IPS-NIHi7 (cell line): Measurements from ENCODE around the gene DDC.
"Not testable (repeated sequence)": the region's sequence is repeated elsewhere in the genome, so short reads cannot be mapped to it uniquely, and the experiment has no call there.

ENCODE experiments used
- DNase-seq: peaks from one replicate; pipeline ENCODE4 v3.0.0; 2012; ENCODE audit warnings: mixed read lengths; ENCODE audit errors: extremely low spot score

The DDC gene

GRCh38 chr7:50528266-50529092 is 36.7 kb downstream of the DDC start:
- no peak for DNase-seq

DNA sequence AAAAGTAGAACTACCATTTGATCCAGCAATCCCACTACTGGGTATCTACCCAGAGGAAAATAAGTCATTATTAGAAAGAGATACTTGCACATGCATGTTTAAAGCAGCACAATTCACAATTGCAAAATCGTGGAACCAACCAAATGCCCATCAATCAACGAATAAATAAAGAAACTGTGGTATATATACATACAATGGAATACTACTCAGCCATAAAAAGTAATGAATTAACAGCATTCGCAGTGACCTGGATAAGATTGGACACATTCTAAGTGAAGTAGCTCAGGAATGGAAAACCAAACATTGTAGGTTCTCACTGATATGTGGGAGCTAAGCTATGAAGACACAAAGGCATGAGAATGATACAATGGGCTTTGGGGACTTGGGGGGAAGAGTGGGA is 45.9 kb downstream of the DDC start:
- DNase-seq = not testable (repeated sequence)

DNA sequence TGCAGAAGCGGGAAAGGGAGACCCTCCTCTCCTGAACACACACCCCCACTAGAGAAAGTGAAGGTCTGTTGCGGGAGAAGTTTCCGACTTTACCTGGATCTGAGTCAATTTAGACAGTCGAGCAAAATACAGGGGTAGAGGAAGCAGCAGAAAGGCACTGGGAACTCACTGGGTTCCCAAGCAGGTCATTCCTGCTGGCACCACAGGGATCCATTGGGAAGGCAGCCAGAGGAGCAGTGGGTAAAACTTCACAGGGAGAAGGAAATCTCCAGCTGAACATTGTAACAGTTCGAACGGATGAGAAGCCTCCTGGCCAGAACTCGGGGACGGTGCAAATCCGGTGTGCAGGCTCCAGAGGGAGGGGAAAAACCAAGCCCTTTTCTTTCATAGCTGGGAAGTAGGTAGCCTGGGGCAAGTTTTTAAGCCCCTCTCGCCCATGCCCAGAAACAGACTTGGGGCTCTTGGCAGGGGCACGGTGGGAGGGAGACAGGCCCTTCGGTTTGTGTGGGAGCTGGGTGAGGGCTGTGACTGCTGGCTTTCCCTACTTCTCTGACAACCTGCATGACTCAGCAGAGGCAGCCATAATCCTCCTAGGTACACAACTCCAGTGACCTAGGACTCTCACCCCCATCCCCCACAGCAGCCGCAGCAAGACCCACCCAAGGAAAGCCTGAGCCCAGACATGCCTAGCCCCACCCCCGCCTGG is 51.9 kb downstream of the DDC start:
- no peak for DNase-seq

DNA sequence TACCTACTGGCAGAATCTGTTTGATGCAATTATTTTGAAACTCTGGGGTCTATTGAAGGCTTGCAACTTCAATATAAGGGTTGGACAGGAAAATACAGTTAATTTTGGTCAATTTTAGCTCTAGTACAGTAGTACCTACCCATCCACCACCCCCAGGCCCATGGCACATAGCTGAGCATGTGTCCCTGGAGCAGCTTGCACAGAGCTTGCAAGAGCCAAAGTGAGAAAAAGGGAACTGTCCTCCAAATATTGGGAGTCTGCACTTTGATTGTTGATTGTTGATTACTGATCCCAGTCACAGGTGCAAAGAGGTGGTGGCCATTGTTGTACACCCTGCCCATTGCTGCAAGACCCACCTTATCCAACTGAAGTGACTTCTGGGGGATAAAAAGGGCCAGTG is 52.8 kb downstream of the DDC start:
- DNase-seq = no peak

DNA sequence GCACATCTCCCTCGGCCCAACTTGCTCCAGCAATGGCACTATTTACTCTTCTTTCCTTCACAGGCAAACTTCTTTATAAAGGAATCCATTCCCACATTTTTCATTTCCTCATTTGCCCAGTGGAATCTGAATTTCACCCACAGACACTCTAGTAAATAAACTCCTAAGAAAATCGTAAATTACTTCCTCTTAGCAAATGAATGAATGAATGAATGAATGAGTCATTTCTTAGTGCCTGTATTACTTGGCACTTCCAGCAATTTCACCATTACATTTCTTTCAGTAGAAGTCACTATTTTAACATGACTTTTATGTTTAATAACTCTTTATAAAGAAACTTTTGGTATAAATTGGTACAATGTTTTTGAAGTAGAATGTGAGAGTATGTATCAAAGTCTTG is 55.7 kb downstream of the DDC start:
- DNase-seq = no peak

GRCh38 chr7:50508471-50508943 is 56.7 kb downstream of the DDC start:
- DNase-seq = no peak

- DNase-seq = no peak
Observed at GRCh38 chr7:50507898-50508470, 57.2 kb downstream of the DDC start.

GRCh38 chr7:50505553-50506210 is 59.5 kb downstream of the DDC start:
- DNase-seq = no peak

- no peak for DNase-seq
Observed at GRCh38 chr7:50504646-50505546, 60.3 kb downstream of the DDC start.

- no peak for DNase-seq
Observed at GRCh38 chr7:50502947-50503346, 62.3 kb downstream of the DDC start.

DNA sequence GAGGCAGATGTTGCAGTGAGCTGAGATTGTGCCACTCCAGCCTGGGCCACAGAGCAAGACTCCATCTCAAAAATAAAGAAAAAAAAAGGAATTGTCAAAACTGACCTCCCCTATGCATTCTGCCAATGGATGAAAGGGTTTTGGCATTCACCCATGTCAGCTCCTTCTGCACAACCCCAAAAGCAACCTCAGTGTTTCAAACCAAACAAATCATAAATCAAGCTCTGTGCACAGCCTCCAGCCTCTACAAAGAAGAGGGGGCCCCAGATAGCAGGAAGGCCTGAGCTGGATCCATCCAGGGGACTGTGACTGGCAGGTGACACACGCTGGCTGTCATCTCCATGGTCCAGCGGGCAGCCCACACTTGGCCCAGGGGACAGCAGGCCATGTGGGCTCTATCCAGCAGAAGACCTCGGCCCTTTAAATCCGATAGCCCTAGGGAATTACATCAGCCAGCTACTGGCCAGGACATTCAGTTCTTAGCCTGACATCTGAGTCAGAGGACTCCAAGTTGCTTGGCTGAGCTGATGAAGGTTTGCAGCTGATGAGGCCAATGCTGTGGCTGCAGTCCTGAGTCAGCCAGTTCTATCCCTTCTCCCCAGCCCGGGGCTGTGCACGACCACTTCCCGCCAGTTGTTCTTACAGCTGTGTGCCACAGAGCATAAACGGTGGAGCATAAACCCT is 63.1 kb downstream of the DDC start:
- DNase-seq = no peak

DNA sequence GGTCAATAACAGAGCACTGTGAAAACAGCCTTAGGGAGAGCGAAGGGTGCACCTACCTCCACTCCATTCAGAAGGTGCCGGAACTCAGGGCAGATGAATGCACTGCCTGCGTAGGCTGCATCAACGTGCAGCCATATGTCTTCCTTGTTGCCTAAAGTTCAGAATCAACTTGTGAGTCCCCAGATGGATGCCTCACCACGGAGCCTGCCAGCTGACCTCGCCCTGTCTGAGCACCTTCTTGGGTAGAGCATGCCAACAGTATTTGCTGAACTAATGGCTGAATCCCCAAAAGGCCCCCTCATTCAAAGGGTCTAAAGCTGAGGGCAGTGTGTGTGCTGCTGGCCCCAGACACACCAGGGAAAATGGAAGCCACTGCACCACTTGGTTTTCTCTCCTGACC is 66.1 kb downstream of the DDC start:
- DNase-seq = no peak

GRCh38 chr7:50497968-50498367 is 67.2 kb downstream of the DDC start:
- no peak for DNase-seq

- peak; percentile 17 for DNase-seq
Observed at GRCh38 chr7:50497068-50497642, 68.0 kb downstream of the DDC start.

- DNase-seq = peak; percentile 7
Observed at GRCh38 chr7:50496569-50496968, 68.6 kb downstream of the DDC start.

- DNase-seq = no peak
Observed at GRCh38 chr7:50495746-50496145, 69.5 kb downstream of the DDC start.

DNA sequence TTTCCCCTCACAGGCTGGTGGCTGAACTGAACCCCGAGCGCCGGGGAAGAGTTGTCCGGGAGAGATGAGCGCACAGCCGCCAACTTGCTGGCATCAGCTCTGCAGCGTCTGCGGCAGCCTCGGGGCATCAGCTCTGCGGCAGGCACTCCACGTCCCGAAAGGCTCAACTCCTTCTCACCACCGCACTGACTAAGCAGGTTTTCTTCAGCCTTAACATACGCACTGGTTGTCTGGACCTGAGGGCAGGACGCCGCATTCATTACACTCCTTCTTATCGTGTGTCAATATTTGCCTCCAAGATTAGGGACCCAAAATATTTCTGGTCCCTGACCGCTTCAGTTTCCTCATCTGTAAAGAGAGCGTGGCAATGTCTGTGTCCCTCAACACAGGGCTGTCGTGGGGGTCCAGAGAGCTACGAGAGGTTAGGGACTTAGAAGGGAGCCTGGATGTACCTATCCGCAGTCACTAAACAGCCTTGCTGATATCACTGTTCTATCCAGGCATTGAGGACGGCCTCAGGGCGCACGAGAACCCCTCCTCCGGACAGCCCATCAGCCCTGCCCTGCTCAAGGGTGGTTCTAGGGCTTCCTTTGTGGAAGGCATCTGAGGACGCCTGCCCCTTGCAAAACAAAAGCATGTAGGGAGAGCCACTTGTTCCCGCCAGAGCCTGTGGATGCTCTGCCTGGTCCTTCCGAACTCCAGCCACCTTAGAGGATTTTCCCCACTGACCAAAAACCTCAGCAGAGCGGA is 72.3 kb downstream of the DDC start:
- DNase-seq = no peak

DNA sequence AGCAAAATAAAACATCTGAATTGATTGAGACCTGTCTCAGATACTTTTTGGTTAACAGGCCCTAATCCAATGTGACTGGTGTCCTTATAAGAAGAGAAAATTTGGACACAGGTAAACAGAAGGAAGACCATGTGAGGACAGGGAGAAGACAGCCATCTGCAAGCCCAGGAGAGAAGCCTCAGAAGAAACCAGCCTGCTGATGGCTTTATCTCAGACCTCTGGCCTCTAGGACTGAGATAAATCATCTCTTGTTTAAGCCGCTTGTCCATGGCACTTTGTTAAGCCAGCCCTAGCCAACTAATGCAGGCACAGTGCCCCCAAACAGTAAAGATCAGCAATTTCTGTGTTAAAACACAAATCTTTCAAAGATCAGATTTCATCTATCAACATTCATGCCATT is 73.3 kb downstream of the DDC start:
- no peak for DNase-seq

GRCh38 chr7:50491209-50491608 is 74.0 kb downstream of the DDC start:
- no peak for DNase-seq

DNA sequence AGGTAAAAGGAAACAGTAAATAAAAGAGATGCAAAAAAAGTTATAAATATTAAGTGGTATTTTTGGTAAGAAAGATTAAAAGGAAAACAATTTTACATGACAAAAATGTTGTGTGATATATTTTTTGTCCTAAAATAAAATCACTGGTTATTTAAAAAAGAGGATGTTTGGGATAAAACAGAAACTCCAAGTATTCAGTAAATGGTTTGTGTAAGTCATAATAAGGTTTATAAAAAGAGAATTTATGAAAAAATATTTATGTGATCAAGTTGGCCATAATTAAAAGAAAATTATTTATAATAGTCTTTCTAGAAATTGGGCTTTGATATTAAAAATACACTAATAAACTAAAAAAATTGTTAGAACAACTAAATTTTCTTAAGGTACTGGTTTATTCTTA is 76.8 kb downstream of the DDC start:
- DNase-seq = no peak
